Measurements from ENCODE around the gene FRRS1. TPM values are rescaled to one million over a fixed set of nuclear protein-coding genes. Genes with fewer than 3 reads are reported as not detected.

The FRRS1 gene
- total and polyA plus RNA-seq, 12 donors = 0.88 to 8.2 (median 4.7) TPM

GRCh38 chr1:99784809-99785255 lies 18.4 kb upstream of the FRRS1 start:
- DNase-seq = no peak
- intact Hi-C loops (cut with DNase I) = no loop called here
- Histone ChIP-seq H3K36me3 (no peaks in the 10 kb centered on the region), H3K27ac (no peak overlapping the region), H3K4me1 (peaks cover 0 to 9% (median 0%) of the 10 kb centered on the region in 9 donors), H3K4me3 (no peak overlapping the region), H3K27me3 (no peaks in the 10 kb centered on the region), H3K9me3 (no peaks in the 10 kb centered on the region)
- 74 to 82% methylated on average over 2 of the region's 2 CpGs for WGBS, 2 donors
- TF ChIP-seq CTCF (IDR thresholded peaks at IDR 0.05) = no peak
- ATAC-seq = no peak

- WGBS, 2 donors = 24 to 25% methylated on average over 1 of the region's 1 CpG
- DNase-seq (no peak), ATAC-seq (peak; percentile 32 to 88 (median 70))
- Histone ChIP-seq H3K27me3 (no peaks in the 10 kb centered on the region), H3K27ac (peak overlapping the region in 2 of 10 donors; percentile 7 to 37), H3K4me3 (no peak overlapping the region), H3K9me3 (no peaks in the 10 kb centered on the region), H3K36me3 (no peaks in the 10 kb centered on the region), H3K4me1 (peaks cover 0 to 9% (median 0%) of the 10 kb centered on the region in 9 donors)
- intact Hi-C loops (cut with DNase I) = no loop called here
- no peak for TF ChIP-seq CTCF (IDR thresholded peaks at IDR 0.05)
Observed at GRCh38 chr1:99784143-99784542, 17.7 kb upstream of the FRRS1 start.

GRCh38 chr1:99782920-99783319 lies 16.5 kb upstream of the FRRS1 start:
- ATAC-seq (no peak), DNase-seq (no peak)
- Histone ChIP-seq H3K4me1 (peaks cover 0 to 9% (median 0%) of the 10 kb centered on the region in 9 donors), H3K9me3 (no peaks in the 10 kb centered on the region), H3K27ac (no peak overlapping the region), H3K4me3 (no peak overlapping the region), H3K36me3 (no peaks in the 10 kb centered on the region), H3K27me3 (no peaks in the 10 kb centered on the region)
- no peak for TF ChIP-seq CTCF (IDR thresholded peaks at IDR 0.05)
- intact Hi-C loops (cut with DNase I) = no loop called here
- WGBS, 2 donors = 77 to 82% methylated on average over 3 of the region's 3 CpGs

GRCh38 chr1:99782397-99782796 lies 16.0 kb upstream of the FRRS1 start:
- H3K4me1 ChIP-seq = peaks cover 0 to 9% (median 0%) of the 10 kb centered on the region in 9 donors
- no peak for TF ChIP-seq CTCF (IDR thresholded peaks at IDR 0.05)
- intact Hi-C loops (cut with DNase I) = no loop called here
- DNase-seq = no peak
- no peak for ATAC-seq
- WGBS, 2 donors = 84 to 100% methylated on average over 1 of the region's 1 CpG
- no peaks in the 10 kb centered on the region for H3K9me3 ChIP-seq
- no peak overlapping the region for H3K4me3 ChIP-seq
- H3K27me3 ChIP-seq = peaks cover 0 to 4% (median 0%) of the 10 kb centered on the region in 7 donors
- H3K27ac ChIP-seq = no peak overlapping the region
- H3K36me3 ChIP-seq = no peaks in the 10 kb centered on the region

Data from heart right ventricle (tissue), 16 donors.